Smooth muscle cell (in vitro differentiated cells): ENCODE results near the gene SCUBE1. TPM values are rescaled to one million over a fixed set of nuclear protein-coding genes. Genes with fewer than 3 reads are reported as not detected.

ENCODE experiments used
- DNase-seq: peaks from one replicate; lab custom pipeline; 2025; ENCODE audit not compliant: unreplicated experiment; lab: John Stamatoyannopoulos, UW
- H2AFZ ChIP-seq: fragments of 200-600 bp; sonication (generic); 2 replicates; pipeline ENCODE4 v1.6.0; 2016; ENCODE audit warnings: antibody characterized with exemption, low read depth, mild to moderate bottlenecking
- H3F3A ChIP-seq: fragments of 200-600 bp; sonication (generic); 2 replicates; pipeline ENCODE4 v1.6.0; 2017; ENCODE audit warnings: antibody characterized with exemption, low read depth
- H3K27ac ChIP-seq: fragments of 200-600 bp; sonication (generic); 2 replicates; pipeline ENCODE4 v1.5.1; 2016; ENCODE audit warnings: low read depth, mild to moderate bottlenecking
- H3K27me3 ChIP-seq: fragments of 200-600 bp; sonication (generic); 2 replicates; pipeline ENCODE4 v1.6.1; 2016; ENCODE audit warnings: low read depth, mild to moderate bottlenecking
- H3K36me3 ChIP-seq: fragments of 200-600 bp; sonication (generic); 2 replicates; pipeline ENCODE4 v1.5.1; 2016; ENCODE audit warnings: low read depth
- H3K4me1 ChIP-seq: fragments of 200-600 bp; sonication (generic); 2 replicates; pipeline ENCODE4 v1.5.1; 2016; ENCODE audit warnings: low read depth
- H3K4me2 ChIP-seq: fragments of 200-600 bp; sonication (generic); 2 replicates; pipeline ENCODE4 v1.6.0; 2016; ENCODE audit warnings: mild to moderate bottlenecking
- H3K4me3 ChIP-seq: fragments of 200-600 bp; sonication (generic); 2 replicates; pipeline ENCODE4 v1.5.1; 2016; ENCODE audit warnings: mild to moderate bottlenecking
- H3K79me2 ChIP-seq: fragments of 200-600 bp; sonication (generic); 2 replicates; pipeline ENCODE4 v1.6.0; 2016; ENCODE audit warnings: low read depth, mild to moderate bottlenecking
- H3K9ac ChIP-seq: fragments of 200-600 bp; sonication (generic); 2 replicates; pipeline ENCODE4 v1.6.0; 2016; ENCODE audit warnings: low read depth
- H3K9me3 ChIP-seq: fragments of 200-600 bp; sonication (generic); replicated peaks from 2 replicates; pipeline ENCODE4 v1.5.1; 2016; ENCODE audit warnings: low read depth
- H4K20me1 ChIP-seq: fragments of 200-600 bp; sonication (generic); 2 replicates; pipeline ENCODE4 v1.6.0; 2016; ENCODE audit warnings: low read depth
- WGBS: methylation state at CpG from one replicate; pipeline ENCODE4 v1.1.7; 2016; ENCODE audit warnings: low lambda C conversion rate; 5-methylcytosine and 5-hydroxymethylcytosine counted together
- polyA plus RNA-seq: library from polyadenylated mRNA; unstranded; fragments of >200 nt; fragmentation: Nextera tagmentation; extraction: Ambion mirVana; gene quantifications from 2 replicates; pipeline ENCODE4 v1.2.1, GENCODE V29; 2016
- total RNA-seq: library from RNA; depleted of rRNA; stranded (reverse); fragments of >200 nt; gene quantifications from 2 replicates; pipeline ENCODE4 v1.2.3, GENCODE V29; 2014
- TF ChIP-seq, protein P1 (sequence below): fragments of 200-600 bp; sonication (generic); IDR thresholded peaks from 2 replicates; pipeline ENCODE4 v1.5.1; 2017; ENCODE audit warnings: borderline replicate concordance, mild to moderate bottlenecking, antibody characterized with exemption; ENCODE audit not compliant: insufficient read depth, poor library complexity, severe bottlenecking

The SCUBE1 gene
- total and polyA plus RNA-seq, 2 experiments from 2014 or later: 13.4 to 16.3 TPM

GRCh38 chr22:43297270-43298061, 45.7 kb downstream of the SCUBE1 start:
- Histone ChIP-seq H2AFZ (no peak overlapping the region), H3K36me3 (no peaks in the 10 kb centered on the region), H3K4me1 (peaks cover 8% of the 10 kb centered on the region), H3K27ac (no peak overlapping the region), H3K79me2 (no peaks in the 10 kb centered on the region), H4K20me1 (no peaks in the 10 kb centered on the region), H3K4me3 (no peak overlapping the region), H3K4me2 (no peak overlapping the region), H3K9ac (no peak overlapping the region), H3F3A (no peaks in the 10 kb centered on the region), H3K9me3 (no peaks in the 10 kb centered on the region), H3K27me3 (no peaks in the 10 kb centered on the region)
- DNase-seq: no peak
- TF ChIP-seq, protein P1, sequence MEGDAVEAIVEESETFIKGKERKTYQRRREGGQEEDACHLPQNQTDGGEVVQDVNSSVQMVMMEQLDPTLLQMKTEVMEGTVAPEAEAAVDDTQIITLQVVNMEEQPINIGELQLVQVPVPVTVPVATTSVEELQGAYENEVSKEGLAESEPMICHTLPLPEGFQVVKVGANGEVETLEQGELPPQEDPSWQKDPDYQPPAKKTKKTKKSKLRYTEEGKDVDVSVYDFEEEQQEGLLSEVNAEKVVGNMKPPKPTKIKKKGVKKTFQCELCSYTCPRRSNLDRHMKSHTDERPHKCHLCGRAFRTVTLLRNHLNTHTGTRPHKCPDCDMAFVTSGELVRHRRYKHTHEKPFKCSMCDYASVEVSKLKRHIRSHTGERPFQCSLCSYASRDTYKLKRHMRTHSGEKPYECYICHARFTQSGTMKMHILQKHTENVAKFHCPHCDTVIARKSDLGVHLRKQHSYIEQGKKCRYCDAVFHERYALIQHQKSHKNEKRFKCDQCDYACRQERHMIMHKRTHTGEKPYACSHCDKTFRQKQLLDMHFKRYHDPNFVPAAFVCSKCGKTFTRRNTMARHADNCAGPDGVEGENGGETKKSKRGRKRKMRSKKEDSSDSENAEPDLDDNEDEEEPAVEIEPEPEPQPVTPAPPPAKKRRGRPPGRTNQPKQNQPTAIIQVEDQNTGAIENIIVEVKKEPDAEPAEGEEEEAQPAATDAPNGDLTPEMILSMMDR: no peak
- WGBS: 86% methylated on average over 18 of the region's 18 CpGs

GRCh38 chr22:43296276-43296902, 46.8 kb downstream of the SCUBE1 start:
- no peaks in the 10 kb centered on the region for H3F3A ChIP-seq
- no peaks in the 10 kb centered on the region for H3K27me3 ChIP-seq
- TF ChIP-seq, protein P1: no peak
- no peak overlapping the region for H2AFZ ChIP-seq
- no peaks in the 10 kb centered on the region for H3K9me3 ChIP-seq
- H3K4me1 ChIP-seq: peaks cover 7% of the 10 kb centered on the region
- no peak overlapping the region for H3K9ac ChIP-seq
- no peaks in the 10 kb centered on the region for H4K20me1 ChIP-seq
- H3K36me3 ChIP-seq: no peaks in the 10 kb centered on the region
- no peak overlapping the region for H3K27ac ChIP-seq
- whole genome bisulfite sequencing: 73% methylated on average over 14 of the region's 16 CpGs
- no peak overlapping the region for H3K4me3 ChIP-seq
- no peak overlapping the region for H3K4me2 ChIP-seq
- H3K79me2 ChIP-seq: no peaks in the 10 kb centered on the region
- no peak for DNase-seq

GRCh38 chr22:43295660-43296059, 47.5 kb downstream of the SCUBE1 start:
- H3K4me2 ChIP-seq: no peak overlapping the region
- H3K27me3 ChIP-seq: no peaks in the 10 kb centered on the region
- no peak overlapping the region for H3K4me3 ChIP-seq
- H4K20me1 ChIP-seq: no peaks in the 10 kb centered on the region
- no peak overlapping the region for H2AFZ ChIP-seq
- H3K9ac ChIP-seq: no peak overlapping the region
- no peak overlapping the region for H3K27ac ChIP-seq
- no peaks in the 10 kb centered on the region for H3K79me2 ChIP-seq
- H3K4me1 ChIP-seq: peaks cover 7% of the 10 kb centered on the region
- H3F3A ChIP-seq: no peaks in the 10 kb centered on the region
- no peak for DNase-seq
- H3K36me3 ChIP-seq: no peaks in the 10 kb centered on the region
- TF ChIP-seq, protein P1: no peak
- H3K9me3 ChIP-seq: no peaks in the 10 kb centered on the region
- WGBS: 89% methylated on average over 6 of the region's 6 CpGs

GRCh38 chr22:43295173-43295572, 48.0 kb downstream of the SCUBE1 start:
- no peak for DNase-seq
- WGBS: 84% methylated on average over 6 of the region's 6 CpGs
- Histone ChIP-seq H3K36me3 (no peaks in the 10 kb centered on the region), H3K4me1 (peaks cover 7% of the 10 kb centered on the region), H4K20me1 (no peaks in the 10 kb centered on the region), H3K27me3 (no peaks in the 10 kb centered on the region), H2AFZ (no peak overlapping the region), H3K4me3 (no peak overlapping the region), H3K27ac (no peak overlapping the region), H3K4me2 (no peak overlapping the region), H3K9ac (no peak overlapping the region), H3F3A (no peaks in the 10 kb centered on the region), H3K9me3 (no peaks in the 10 kb centered on the region), H3K79me2 (no peaks in the 10 kb centered on the region)
- TF ChIP-seq, protein P1: no peak
